NCI-H510A (cell line): Measurements from ENCODE around the gene SORCS1.

Experiments
- DNase-seq: peaks from one replicate; lab custom pipeline; 2025; lab: John Stamatoyannopoulos, UW

Gene SORCS1

GRCh38 chr10:106661133-106661766 lies 503.3 kb downstream of the SORCS1 start:
- DNase-seq = no peak

GRCh38 chr10:106660550-106660949 lies 504.0 kb downstream of the SORCS1 start:
- DNase-seq = no peak

- no peak for DNase-seq
These were observed 508.9 kb downstream of the SORCS1 start for GRCh38 chr10:106655636-106656035.

GRCh38 chr10:106655165-106655564 lies 509.3 kb downstream of the SORCS1 start:
- no peak for DNase-seq

- no peak for DNase-seq
These were observed 512.2 kb downstream of the SORCS1 start for GRCh38 chr10:106652279-106652678.

GRCh38 chr10:106648534-106649481 lies 515.7 kb downstream of the SORCS1 start:
- DNase-seq = no peak

GRCh38 chr10:106643473-106643872 lies 521.0 kb downstream of the SORCS1 start:
- DNase-seq = no peak

- DNase-seq = no peak
These were observed 526.6 kb downstream of the SORCS1 start for GRCh38 chr10:106637873-106638272.

GRCh38 chr10:106636766-106637491 lies 527.6 kb downstream of the SORCS1 start:
- no peak for DNase-seq

- no peak for DNase-seq
These were observed 528.6 kb downstream of the SORCS1 start for GRCh38 chr10:106635947-106636346.

GRCh38 chr10:106631016-106631702 lies 533.3 kb downstream of the SORCS1 start:
- DNase-seq = no peak

- DNase-seq = no peak
These were observed 538.1 kb downstream of the SORCS1 start for GRCh38 chr10:106626371-106626770.

- DNase-seq = no peak
These were observed 538.8 kb downstream of the SORCS1 start for GRCh38 chr10:106625751-106626150.

GRCh38 chr10:106619346-106619745 lies 545.2 kb downstream of the SORCS1 start:
- DNase-seq = no peak

- DNase-seq = no peak
These were observed 545.9 kb downstream of the SORCS1 start for GRCh38 chr10:106618646-106619045.

- no peak for DNase-seq
These were observed 549.4 kb downstream of the SORCS1 start for GRCh38 chr10:106615081-106615480.

- no peak for DNase-seq
These were observed 550.2 kb downstream of the SORCS1 start for GRCh38 chr10:106614293-106614692.

GRCh38 chr10:106612381-106612780 lies 552.1 kb downstream of the SORCS1 start:
- DNase-seq = no peak

- no peak for DNase-seq
These were observed 554.8 kb downstream of the SORCS1 start for GRCh38 chr10:106609470-106610266.

- DNase-seq = no peak
These were observed 556.4 kb downstream of the SORCS1 start for GRCh38 chr10:106608066-106608465.

- no peak for DNase-seq
These were observed 569.2 kb downstream of the SORCS1 start for GRCh38 chr10:106595281-106595680.
